NOMO-1 treated with dmso at 0.1 percent for 144 hours (cell line): ENCODE results near the gene MOB2.

ENCODE experiments used
- DNase-seq: peaks from one replicate; lab custom pipeline; 2025; ENCODE audit not compliant: unreplicated experiment; lab: John Stamatoyannopoulos, UW

The MOB2 gene

DNA sequence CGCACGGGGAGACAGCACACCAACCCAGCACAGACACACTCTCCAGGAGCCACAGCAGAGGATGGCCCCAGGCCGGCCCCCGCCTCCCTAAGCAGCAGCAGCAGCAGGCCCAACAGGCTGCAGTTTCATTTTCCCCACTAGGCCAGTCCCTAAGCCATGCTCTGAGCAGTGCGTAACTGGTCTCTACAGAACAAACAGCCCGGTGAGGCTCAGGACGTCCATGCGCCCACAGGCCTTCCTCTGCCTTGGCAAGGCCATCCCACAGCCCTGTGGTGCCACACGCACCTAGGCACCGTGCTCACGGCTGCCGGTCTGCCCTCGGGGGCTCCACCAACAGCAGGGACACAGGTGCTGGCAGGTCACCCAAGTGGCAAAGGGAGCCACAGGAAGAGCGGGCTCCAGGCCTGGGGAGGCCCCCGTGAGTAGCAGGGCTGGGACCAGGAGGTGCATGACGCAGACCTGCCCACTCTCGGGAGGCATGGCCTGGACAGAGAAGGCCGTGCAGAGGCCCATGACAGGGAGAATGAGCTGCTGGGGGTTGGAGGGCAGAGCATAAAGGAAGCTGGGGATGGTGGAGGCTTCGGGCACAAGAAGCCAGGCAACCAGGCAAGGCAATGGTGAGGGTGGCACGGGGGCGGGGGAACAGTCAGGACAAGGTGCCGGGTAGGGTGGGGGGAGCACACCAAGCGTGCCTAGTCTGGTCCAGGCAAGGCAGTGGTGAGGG lies 1.4 kb upstream of the MOB2 start:
- DNase-seq: no peak

DNA sequence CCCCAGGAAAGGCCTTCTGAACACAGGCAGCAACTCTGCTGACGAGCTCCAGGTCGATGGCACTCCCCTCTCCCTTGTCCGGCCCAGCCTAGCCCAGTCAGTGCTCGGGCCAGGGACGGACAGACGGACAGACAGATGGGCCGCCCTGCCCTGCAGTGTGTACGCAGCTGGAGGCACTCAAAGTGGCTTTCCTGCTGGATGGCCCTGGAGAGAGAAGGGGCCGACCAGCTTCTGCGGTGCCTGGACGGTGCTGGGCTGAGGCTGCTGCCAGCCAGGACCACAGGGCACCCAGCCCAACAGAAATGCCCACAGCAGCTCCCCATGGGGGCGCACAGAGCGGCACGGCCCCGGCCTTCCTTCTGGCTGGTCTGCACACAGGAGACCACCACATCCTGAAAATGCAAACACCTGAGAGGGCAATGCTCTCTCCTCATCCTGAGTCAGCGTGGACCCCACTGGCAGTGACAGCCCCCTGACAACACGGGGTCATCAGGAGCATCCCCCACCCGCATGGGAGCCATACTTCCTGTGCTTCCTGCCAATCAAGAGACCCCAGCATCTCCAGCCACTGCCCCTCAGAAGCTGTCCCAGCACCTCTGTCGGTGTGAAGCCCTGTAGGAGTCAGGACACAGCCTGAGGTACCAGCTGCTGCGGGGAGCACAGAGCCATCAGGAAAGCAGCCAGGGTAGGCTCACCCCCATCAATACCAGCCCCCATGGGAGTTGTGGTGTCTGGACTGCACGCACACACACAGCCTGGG lies 692 bp upstream of the MOB2 start:
- DNase-seq: no peak

DNA sequence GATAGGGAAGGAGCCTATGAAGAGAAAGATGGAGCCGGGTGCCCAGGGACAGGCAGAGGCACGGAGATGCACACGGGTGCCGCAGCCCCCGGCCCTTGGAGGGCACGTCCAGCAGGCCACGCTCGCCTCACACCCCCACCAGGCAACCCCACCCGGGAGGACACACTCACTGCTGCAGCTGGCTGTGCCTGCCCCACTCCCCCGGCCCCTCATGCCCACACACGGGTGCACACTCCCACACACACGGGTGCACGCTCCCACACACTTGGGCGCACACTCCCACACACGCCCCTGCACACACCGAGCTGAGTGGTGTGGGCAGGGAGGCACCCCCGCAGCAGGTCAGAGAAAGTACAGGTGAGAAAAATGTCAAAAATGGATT lies 1.1 kb downstream of the MOB2 start:
- no peak for DNase-seq

DNA sequence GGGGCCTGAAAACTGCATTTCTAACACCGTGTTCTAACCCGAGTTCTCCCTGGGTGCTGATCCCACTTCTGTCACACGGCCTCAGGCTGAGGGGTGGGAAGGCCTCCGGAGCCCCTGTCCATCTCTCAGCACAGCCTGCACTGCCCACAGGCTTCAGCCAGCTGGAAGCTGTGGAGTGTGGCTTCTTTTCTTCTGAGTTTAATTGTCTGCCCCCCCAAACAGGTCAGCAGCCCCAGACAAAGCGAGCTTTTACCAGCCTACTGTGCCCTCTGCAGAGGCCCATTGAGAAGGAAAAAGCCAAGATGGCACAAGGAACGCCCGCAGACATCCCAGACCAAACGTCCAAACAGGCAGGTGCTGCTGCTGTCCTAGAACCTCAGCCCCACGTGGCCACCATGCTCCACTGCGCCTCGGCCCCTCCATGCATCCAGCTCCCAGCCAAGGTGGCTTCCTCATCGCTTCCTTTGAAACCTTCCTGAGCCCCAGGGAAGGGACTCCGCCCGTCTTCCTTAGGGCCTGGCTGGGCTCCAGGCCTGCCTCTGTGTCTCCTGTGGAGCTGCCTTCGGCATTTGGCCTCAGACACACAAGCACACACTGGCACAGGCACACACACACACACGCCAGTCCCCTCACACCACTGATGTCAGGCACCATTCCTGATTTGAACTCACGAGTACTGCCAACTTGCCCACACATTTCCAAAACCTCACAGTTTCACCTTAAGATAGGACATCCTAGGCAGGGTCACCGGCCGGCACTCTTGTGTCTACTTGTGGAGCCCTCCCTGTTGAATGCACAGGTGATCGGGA lies 1.7 kb downstream of the MOB2 start:
- DNase-seq: no peak

DNA sequence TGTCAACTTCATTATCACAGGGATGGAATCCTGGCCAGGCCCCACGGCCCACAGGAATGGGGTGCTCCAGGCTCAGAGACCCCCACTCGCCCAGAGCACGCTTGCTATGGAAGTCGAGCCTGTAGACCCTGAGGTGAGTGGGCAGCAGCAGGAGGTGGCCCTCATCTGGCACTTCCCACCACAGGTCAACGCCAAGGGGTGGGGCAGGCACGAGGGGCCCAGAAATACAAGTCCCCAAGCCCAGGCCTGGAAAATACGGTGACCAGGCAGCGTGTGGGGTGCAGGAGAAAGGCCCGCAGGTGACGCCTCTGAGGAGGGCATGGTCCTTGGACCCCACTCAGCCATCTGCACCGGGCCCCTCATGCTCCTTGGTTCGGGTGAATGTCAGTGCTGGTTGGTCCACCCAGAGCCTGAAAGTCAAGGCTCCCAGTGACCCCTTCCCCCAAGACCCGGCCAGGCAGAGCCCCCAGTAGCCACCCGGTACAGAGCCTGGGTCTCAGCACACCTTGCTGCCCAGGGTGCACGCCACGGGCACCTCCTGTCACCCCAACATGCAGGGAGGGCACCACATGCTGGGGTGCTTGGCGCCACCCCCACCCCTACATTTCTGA lies 2.4 kb downstream of the MOB2 start:
- no peak for DNase-seq

DNA sequence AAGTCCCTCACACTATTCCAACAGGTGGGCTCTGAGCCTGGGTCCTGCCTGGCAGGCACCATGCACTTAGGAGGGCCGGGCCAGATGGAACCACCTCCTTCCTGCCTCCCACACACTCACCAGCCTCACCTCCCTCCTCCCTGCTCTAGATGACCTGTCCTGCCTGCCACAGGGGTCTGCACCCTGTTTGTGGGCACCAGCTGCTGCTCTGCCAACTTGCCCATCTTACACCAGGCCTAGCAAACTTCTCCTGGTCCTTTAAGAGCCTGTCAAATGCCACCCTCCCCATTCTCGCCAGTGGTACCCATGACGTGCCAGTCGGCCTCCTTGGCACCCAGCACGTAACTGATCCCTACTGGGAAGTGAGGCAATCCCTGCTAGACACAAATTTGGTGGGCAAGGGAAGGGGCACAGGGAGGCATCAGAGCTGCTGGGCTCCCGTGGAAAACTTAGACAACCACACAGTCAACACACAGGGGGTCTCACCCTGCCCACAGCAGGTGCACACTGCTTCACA lies 3.1 kb downstream of the MOB2 start:
- DNase-seq: no peak

DNA sequence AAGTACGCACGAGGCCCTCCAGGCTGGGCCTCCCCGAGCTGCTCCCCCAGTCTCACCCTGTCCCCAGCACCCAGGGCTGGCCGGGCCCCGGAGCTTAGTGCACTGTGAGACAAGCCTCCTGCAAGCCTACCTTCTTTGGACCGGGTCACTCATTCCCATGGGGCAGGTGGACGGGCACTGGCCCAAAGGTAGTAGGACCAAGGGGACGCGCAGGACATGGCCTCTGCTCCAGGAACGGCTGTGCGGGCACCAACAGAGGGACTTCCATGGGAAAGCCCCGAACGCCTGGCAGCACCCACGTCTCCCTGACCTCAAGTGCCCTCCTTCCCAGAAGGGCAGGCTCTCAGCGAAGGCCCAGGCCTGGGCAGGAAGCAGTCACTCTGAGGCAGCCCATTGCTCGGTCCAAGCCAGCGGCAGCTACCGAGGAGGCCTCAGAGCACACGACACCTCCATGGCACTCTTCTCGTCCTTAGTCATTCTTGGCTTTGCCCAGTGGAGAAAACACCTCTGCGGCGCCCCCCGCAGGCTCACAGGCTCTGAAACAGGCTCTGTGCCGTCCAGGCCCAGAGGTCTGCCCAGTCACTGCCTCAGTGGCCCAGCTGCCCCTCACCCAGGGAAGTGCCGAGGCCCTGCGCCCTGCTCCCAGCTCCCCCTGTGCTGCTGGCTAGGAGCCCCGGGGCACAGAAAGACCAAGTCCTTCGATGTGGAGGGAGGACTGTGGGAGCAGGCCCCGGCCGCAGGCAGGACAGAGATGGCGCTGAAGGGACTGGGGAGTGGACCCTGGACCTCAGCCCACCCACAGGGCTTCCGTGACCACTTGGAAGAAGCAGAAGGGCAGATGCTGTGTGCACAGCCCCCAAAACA lies 3.8 kb downstream of the MOB2 start:
- no peak for DNase-seq

DNA sequence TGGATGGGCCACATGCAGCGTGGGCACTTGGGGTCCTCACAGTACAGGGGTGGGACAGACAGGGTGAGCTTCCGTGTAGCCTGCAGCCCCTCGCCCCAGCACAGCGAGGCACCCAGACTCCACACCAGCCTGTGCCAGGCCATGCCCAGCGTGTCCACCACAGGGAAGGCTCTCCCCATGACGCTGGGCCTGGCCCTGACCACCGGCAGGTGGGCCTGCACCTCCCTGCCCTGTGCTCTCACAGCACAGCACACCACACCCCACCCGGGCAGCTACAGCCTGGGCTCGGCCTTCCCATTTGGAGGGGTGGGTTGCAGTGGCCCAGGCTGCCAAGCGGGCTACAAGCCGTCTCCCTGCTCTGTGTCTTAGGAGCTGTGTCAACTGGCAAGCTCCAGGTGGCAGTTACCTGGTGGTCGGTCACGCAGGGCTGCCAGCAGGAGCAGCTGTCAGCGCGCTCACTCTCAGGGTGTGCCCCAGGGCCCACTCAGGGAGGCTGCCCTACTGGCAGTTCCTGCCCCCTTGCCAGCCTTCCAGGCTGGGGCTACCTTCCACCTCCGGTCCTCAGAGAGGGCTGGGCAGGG lies 4.6 kb downstream of the MOB2 start:
- DNase-seq: no peak

DNA sequence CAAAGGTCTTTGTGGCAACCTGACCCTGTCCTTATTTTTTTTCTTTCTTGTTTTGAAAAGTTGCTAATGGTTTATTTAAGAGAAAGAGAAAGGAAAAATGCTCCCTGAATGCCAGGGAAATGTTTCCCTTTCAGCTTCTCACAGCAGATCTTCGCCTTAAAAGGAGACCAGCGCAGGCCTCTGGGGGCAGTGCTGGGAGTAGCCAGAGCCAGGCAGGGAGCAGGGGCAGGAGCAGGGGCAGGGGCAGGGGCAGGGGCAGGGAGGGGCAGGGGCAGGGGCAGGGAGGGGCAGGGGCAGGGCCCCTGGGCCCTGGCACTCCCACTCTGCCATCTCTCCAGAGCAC lies 5.1 kb downstream of the MOB2 start:
- DNase-seq: no peak

DNA sequence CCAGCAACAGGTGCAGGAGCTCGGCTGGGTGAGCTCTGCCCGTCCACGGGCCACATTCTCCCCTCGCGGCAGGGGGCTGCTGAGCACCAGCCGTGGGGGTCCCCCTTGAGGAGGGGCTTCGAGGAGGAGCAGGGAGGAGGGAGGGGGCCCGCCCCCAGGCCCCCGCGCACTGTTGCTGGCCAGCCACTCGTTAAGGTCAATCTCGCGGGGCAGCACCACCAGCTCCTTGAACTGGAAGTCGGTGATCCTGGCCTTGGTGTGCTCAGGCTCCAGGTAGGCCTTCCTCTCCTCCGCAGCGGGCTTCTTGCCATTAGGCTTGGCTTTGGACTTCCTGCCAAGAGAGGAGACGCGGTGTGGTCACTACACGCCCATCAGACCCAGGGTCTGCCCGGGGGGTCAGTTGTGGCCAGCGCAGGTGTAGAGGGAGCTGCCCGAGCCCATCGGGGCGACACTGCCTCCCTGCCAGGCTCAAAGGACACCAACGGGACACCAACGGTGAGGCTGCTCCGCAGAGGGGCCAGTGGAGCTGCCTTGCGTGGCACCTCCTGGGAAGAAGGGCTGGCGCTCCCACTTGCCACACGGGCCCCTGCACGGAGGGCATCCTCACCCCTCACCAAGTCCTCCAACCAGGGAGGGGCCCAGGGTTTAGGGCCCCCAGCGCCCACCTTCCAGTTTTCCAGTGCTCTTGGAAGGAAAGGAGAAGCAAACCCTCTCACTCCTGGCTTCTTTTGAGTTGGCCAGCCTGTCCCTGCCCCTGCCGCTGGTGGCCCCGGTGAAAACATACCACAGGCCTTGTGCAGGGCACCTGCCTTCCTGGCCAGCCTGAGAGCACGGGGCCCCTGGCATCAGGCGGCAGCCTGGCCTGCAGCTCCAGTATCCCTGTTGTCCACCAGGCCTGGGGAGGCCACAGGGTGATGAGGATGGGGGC lies 5.8 kb downstream of the MOB2 start:
- DNase-seq: no peak

DNA sequence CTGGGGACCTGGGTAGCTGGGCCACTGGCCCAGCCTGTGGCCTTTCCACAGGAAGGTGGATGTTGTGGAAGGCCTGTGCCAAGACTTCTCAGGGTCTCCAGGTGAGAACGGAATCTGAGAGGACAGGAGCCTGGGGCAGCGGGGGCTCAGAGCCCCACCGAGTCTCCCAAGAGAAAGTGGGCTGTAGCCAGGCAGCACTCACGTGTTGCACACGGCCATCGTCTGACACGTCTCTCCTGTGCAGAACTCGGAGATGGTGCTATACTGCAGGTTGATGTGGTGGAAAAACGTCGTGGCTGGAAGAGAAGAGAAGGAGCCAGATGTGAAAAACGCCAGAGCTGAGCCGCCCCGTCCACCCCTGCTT lies 6.4 kb downstream of the MOB2 start:
- no peak for DNase-seq

DNA sequence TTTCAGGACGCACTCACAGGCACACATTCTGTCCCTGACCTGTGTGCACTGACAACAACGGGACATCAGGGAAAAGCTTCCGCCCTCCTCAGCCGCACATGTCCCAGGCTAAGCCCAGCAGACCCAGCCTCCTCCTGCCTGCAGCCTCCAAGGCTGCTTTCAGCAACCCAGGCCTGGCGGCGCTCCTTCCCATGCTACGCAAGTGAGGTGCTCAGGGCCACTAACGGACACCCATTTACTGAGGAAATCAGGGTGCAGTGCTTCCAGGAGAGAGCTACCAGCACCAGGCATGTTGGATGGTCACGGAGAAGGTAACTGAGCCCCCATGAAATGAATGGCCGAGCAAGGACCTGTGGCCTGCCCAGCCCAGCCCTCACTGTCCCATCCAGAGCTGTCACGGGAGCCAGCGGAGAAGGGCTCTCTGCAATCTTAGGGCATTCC lies 6.9 kb downstream of the MOB2 start:
- DNase-seq: no peak

DNA sequence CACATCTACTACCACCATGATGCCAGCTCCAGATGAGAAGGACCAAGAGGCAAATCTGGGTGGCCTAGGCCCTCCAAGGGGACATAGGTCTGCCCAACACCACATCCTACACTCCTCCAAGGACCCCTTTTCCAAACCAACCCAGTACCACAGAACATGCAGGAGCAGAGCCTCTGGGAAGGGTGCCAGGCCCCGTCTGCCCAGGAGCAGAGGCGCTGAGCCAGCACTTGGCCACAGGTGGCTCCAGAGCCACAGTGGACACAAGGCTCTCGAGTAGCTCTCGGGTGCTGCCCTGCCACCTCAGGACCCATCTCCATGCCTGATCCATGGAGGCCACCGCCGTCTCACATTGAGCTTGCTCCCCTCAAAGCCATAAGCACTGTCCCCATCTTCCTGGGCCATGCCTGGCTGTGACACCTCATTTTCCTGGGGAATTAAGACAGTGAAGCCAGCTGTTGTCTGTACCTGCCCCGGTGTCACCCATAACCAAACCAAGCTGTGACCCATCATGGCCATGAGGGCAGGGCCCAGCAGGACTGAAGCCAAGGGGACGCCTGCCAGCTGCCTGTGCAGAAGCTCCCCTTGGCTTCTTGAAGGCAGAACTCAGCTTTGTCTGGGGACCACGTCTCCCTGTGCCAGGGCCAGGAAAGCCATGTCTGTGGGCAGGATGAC lies 7.4 kb downstream of the MOB2 start:
- DNase-seq: no peak

DNA sequence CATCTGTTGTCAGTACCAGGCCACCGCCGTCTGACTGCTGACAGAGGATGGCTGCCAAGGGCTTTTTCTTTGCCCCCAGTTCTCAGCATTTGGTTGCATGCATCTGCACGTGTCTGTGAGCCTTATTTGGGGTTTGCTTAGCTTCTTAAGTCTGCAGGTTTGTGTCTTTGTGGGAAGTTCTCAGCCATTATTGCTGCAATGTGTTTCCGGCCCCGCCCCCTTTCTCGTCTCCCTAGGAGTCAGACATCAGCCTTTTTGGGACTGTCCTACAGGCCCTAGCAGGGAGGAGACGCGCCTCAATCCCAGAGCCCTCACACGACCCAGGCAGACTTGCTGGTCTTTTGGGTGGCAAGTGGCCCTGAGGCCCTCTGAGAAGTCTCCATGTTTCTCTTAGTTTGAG lies 8.0 kb downstream of the MOB2 start:
- DNase-seq: peak; percentile 11

DNA sequence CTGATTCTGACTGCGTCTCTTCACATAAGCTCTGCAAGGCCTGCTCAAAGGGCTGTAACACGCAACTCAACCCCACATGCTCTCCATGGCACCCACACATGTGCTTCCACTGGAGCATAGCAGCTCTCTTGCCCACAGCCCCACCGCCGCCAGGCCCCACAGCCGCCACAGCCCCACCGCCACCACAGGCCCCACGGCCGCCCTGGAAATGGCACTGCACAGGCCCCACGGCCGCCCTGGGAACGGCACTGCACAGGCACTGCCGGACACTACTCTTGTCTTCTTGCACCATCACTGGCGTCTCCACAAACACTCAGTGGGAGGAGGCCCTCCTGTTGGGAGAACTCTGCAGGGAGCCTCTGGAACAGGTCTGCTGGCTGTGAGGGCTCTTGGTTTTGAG lies 8.6 kb downstream of the MOB2 start:
- DNase-seq: no peak

DNA sequence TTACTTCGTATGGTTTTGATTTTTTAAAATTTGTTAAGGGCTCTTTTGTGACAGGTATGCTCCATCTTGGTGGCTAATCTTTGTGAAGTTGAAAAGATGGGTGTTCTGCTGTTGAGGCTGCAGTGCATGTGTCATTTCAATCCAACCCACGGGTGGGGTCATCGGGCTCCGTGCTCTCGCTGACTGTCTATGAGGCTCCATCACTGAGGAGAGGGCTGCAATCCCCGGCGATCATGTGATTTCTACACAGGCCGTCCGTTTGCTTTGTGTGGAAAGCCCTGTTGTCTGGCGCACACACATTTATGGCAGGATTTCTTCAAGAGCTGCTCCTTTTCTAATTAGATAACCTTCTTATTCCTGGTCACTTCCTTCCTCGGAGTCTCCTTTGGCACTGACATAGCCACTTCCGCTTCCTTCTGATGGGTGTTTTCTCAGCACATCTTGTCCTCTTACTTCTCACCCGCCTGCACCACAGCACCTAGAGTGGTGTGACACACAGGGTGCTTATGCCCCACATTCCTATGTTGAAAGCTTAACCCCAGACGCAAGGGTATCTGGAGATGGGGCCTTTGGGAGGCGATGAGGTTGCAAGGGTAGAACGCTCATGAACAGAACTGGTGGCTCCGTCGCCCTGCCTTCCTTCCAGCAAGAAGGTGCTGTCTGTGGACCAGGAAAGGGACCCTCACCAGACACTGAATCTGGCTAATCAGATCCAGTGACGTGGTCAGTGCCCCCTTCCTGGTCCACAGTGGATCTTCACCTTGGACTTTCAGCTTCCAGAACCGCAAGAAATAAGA lies 9.4 kb downstream of the MOB2 start:
- DNase-seq: no peak

DNA sequence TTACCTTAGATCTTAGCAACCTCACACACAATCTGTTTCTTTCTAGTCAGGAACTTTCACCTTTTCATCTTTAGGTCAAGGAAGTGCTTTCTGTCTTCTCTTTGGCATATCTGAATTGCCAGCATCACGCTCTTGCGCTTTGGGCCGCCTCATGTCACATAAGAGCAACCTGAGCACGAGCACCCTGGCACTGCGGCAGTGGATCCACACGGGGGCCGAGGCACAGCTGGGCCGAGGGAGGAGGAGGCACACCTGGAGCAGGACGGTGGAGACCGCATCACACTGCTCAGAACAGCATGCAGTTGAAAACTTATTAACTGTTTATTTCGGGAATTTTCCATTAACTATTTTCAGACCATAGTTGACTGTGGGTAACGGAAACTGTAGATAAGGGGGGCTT lies 10.7 kb downstream of the MOB2 start:
- no peak for DNase-seq

DNA sequence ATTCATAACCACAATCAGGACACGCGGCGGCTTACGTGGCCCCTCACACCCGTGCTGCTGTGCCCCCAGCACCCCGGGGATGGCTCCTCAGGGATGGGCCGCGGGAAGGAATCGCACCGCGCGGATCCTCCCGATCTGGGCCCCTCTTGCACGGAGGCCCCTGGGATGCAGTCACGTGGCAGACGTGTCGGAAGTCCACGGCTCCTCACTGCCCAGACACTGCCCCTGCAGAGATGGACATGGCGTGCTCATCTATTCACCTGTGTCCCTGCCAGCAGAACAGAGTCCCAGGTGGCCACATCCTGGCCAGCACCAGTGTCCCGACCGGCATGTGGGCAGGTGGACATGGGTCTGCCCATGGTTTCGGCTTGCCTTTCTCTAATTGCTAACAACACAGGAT lies 12.8 kb downstream of the MOB2 start:
- DNase-seq: no peak
